GM21528 (cell line): Measurements from ENCODE around the gene GPALPP1.
"Not testable (repeated sequence)": the region's sequence is repeated elsewhere in the genome, so short reads cannot be mapped to it uniquely, and the experiment has no call there.

Experiments
- ATAC-seq: cut with Tn5 transposase; IDR thresholded peaks from one replicate; pipeline ENCODE4 v1.9.1; 2021; ENCODE audit warnings: mild to moderate bottlenecking, moderate library complexity; ENCODE audit not compliant: unreplicated experiment, low FRiP score

Gene GPALPP1

DNA sequence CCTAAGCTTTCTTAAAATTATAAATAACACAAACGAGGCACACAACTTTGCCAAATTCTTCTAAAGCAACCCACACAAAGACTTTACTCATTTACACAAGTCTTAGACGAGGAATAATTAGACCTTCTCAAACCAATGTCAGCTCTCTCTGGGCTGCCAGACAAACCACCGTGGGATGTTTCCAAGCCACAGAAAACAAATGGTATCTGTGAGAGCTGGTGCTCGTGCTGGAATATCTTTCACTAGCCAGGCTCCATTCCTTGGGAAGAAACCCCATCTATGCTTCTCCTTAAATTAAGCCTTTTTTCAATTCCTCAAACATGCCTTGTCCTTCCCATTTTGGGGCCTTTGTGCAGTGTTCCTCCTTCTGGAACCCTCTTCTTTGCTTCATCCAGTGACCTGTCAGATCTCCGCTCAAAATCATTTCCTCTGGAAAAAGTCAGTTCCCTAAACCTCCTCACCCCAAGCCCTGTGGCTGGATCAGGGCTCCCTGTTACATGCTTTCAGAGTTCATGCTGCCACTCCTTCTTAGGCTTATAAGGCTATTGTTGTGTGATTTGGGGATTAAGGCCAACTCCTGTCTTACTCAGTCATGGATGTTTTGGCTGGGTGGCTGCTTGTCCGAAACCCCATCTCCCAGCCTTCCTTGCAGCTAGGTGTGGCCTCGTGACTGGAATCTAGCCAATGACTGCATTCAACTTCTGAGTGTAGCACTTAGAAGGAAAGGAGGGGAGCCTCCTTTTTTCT lies 66.7 kb downstream of the GPALPP1 start:
- no peak for ATAC-seq

DNA sequence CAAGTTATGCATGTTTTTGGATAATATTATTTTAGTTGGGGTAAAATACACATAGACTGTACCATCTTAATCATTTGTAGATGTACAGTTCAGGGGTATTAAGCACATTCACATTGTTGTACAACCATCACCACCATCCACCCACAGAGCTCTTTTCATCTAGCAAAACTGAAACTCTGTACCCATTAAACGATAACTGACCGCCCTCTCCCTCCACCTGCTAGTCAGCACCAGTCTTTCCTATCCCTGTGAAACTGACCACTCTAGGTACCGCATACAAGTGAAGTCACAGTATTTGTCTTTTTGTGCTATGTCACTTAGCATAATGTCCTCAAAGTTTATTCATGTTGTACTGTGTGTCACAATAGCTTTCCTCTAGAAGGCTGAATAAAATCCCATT lies 70.7 kb downstream of the GPALPP1 start:
- no peak for ATAC-seq

DNA sequence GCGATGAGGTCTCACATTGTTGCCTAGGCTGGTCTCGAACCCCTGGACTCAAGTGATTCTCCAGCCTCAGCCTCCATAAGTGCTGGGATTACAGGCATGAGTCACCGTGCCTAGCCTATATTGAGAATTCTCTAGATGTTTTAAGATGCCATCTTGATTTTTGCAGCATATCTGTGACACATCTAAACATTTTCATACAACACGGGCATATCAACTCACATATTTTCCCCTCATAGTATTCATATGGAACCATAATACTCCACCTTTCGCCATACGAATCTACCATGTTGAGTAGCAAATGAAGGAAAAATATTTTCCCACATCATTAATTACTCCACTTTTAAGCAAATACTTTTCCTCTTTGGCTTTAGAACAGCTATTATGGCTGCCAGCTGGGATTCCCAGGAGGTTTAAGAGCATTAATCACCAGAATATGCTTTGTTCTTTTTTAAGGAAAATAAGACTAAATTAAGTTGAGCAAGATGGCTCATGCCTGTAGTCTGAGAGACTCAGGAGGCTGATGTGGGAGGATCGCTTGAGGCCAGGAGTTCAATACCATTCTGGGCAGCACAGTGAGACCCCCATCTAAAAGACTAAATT lies 74.0 kb downstream of the GPALPP1 start:
- ATAC-seq, result no peak

DNA sequence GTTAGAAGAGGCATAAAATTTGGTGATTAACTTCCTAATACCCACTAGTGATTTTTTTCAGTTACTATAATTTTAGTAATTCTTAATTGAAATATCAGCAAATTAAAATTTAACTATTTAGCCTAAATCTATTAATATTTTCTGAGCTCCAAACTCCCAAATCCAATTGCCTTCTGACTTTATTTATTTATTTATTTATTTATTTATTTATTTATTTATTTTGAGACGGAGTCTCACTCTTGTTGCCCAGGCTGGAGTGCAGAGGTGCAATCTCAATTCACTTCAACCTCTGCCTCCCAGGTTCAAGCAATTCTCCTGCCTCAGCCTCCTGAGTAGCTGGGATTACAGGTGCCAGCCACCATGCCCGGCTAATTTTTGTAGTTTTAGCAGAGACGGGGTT lies 74.6 kb downstream of the GPALPP1 start:
- not testable (repeated sequence) for ATAC-seq

DNA sequence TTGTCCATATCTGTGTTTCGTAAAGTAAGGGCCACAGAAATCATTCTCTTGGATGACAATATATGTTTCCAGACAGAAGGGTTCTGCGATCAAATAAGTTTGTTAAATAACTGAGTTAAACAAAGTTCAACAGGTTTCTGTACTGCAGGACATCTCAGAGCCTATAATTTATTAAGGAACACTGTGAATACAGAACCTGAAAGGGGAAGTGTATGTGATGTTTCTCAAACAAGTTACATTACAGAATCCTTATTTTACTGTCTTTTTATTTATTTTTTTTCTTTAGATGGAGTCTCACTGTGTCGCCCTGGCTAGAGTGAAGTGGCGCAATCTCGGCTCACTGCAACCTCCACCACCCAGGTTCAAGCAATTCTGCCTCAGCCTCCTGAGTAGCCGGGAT lies 75.6 kb downstream of the GPALPP1 start:
- no peak for ATAC-seq

DNA sequence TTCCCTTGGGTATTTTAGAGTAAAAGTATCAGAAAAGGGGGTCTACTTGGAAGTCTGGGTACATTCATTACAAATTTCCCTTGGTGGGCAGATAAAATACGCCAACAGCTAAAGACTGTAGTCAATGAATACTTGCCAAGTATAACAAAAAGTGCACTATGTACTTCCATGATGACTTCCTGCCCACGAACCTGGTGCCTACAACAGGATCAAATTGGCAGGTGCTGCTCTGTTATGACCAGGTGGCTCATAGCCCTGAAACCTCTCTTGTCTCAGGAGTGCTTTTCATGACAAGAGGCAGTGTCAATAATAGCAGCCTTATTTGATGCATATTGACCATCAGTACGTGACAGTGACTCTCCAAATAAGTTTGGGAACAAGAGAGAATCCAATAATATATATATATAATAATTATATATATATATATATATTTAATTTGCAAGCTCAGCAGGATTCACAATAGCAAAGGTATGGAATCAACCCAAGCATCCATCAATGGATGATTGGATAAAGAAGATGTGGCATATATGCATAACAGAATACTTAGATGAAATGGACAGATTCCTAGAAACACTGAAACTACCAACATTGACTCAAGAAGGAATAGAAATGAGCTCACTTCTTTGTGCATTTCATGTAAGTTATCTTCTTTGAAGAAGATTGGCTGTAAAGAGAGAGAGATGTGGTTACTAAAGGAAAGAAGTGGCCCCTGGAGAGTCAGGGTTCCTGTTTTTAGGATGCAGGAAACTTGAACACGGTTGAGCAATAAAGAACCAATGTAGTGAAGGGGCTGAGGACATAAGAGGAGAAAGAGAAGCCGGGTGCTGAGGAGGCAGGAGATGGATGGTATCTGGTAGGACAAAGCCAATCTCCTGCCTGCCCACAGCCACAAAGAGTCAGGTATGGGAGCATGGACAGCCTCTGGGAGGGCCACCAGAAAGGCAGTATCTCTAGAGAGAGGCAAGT lies 79.0 kb downstream of the GPALPP1 start:
- ATAC-seq, result no peak

DNA sequence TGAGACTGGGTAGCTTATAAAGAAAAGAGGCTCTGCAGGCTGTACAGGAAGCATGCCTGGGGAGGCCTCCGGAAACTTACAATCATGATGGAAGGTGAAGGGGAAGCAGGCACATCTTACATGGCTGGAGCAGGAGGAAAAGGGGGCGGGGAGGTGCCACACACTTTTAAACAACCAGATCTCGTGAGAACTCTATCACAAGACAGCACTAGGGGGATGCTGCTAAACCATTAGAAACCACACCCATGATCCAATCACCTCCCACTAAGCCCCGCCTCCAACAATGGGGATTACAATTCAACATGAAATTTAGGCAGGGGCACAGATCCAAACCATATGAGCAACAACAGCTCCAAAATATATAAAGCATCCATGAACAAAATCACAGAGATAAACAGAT lies 84.5 kb downstream of the GPALPP1 start:
- ATAC-seq, result no peak

DNA sequence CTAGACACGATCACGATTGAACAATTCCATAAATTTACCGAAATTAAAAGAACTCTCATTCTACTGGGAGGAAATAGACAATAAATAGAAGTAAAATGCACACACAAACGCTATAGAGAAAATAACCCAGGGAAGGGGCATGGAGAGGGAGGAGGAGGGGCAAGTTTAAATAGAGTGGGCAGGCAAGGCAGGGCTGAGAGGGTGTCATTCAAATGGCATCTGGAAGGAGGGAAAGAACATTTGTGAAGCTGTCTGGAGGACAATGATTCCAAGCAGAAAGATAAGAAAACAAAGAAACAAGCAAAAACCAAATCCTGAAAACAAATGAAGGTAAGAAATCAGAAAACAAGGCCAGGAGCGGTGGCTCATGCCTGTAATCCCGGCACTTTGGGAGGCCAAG lies 85.4 kb downstream of the GPALPP1 start:
- no peak for ATAC-seq

DNA sequence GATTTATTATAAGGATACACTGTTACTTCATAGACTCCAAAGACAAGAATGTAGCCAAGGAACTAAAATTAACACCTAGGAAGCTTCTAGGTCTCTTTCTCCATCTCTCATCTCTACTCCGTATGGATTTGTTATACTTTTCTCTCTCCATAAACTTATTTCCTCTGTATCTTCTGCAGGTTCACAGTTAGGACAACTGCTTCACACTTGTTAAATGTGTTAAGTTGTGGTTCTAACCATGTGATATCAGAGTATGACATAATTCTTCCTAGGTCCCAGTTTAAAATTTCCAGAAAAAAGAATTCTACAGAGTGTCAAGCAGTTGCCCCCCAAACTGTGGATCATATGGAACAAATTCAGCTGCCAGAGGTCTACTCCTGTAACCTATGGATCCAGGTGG lies 88.7 kb downstream of the GPALPP1 start:
- no peak for ATAC-seq
